Activated gamma-delta T cell treated with Interleukin-2 at 50 U/mL for 16 hours (primary cell): ENCODE measurements around the gene TAF1L.

Source experiments
- DNase-seq: peaks from one replicate; pipeline ENCODE4 v3.0.0-alpha.2; 2020

The TAF1L gene

GRCh38 chr9:32590476-32590875, 45.0 kb downstream of the TAF1L start:
- no peak for DNase-seq

- no peak for DNase-seq
Observed at GRCh38 chr9:32589083-32589723, 46.3 kb downstream of the TAF1L start.

- no peak for DNase-seq
Observed at GRCh38 chr9:32587901-32588300, 47.6 kb downstream of the TAF1L start.

- DNase-seq = no peak
Observed at GRCh38 chr9:32584784-32585183, 50.7 kb downstream of the TAF1L start.

- peak; percentile 25 for DNase-seq
Observed at GRCh38 chr9:32581512-32582143, 53.8 kb downstream of the TAF1L start.

GRCh38 chr9:32580631-32581300, 54.7 kb downstream of the TAF1L start:
- DNase-seq = no peak

- peak; percentile 81 for DNase-seq
Observed at GRCh38 chr9:32579706-32580331, 55.6 kb downstream of the TAF1L start.
